ENCODE measurements around the gene LDLRAD2.

- no peak for TF ChIP-seq CTCF (conservative IDR thresholded peaks at IDR 0.05 in 1 of 2, IDR thresholded peaks at IDR 0.05 in 1 of 2; ENCODE audit: low read depth in 1 of 2, low read length in 2 of 2)
- TF ChIP-seq EZH2 (IDR thresholded peaks at IDR 0.05; ENCODE audit: low read length, missing control alignments): no peak
Measured at GRCh38 chr1:21851430-21852250, 39.6 kb downstream of the LDLRAD2 start.

Measured in fibroblast of lung (primary cell).